Activated naive CD4-positive, alpha-beta T cell treated with anti-CD3 and anti-CD28 coated beads, Interleukin-2, amount 50 U/mL, for 72 hours (primary cell): Measurements from ENCODE around the gene SLC39A7. TPM values are rescaled to one million over a fixed set of nuclear protein-coding genes. Genes with fewer than 3 reads are reported as not detected.
A peak's percentile ranks its signal among the peaks of the same experiment; 100 is the strongest.

Experiments used
- ATAC-seq, 2 donors: fragments of 150-1000 bp; cut with Tn5 transposase; 2 replicates each; pipeline ENCODE4 v1.10.0; 2021; ENCODE audit warnings: mild to moderate bottlenecking in 2 of 2, moderate library complexity in 2 of 2
- DNase-seq, 2 donors: peaks; one replicate each; pipeline ENCODE4 v3.0.0; 2021 to 2022; ENCODE audit warnings: low spot score in 2 of 2
- H3K27ac Mint-ChIP-seq, 2 donors: one replicate each; pipeline ENCODE4 v1.8.0; 2022; ENCODE audit warnings: mild to moderate bottlenecking in 2 of 2, mixed read lengths in 2 of 2
- H3K36me3 Mint-ChIP-seq, 2 donors: one replicate each; pipeline ENCODE4 v1.8.0; 2022; ENCODE audit warnings: mixed read lengths in 2 of 2
- H3K9me3 Mint-ChIP-seq, 2 donors: one replicate each; pipeline ENCODE4 v1.8.0; 2022; ENCODE audit warnings: mixed read lengths in 2 of 2
- total RNA-seq, 2 donors: library from RNA; stranded (reverse); gene quantifications; one replicate each; pipeline ENCODE4 v1.2.3, GENCODE V29; 2022

The SLC39A7 gene, protein sequence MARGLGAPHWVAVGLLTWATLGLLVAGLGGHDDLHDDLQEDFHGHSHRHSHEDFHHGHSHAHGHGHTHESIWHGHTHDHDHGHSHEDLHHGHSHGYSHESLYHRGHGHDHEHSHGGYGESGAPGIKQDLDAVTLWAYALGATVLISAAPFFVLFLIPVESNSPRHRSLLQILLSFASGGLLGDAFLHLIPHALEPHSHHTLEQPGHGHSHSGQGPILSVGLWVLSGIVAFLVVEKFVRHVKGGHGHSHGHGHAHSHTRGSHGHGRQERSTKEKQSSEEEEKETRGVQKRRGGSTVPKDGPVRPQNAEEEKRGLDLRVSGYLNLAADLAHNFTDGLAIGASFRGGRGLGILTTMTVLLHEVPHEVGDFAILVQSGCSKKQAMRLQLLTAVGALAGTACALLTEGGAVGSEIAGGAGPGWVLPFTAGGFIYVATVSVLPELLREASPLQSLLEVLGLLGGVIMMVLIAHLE
- 10 to 100 TPM; 45.8 to 78.2 TPM for total RNA-seq

DNA sequence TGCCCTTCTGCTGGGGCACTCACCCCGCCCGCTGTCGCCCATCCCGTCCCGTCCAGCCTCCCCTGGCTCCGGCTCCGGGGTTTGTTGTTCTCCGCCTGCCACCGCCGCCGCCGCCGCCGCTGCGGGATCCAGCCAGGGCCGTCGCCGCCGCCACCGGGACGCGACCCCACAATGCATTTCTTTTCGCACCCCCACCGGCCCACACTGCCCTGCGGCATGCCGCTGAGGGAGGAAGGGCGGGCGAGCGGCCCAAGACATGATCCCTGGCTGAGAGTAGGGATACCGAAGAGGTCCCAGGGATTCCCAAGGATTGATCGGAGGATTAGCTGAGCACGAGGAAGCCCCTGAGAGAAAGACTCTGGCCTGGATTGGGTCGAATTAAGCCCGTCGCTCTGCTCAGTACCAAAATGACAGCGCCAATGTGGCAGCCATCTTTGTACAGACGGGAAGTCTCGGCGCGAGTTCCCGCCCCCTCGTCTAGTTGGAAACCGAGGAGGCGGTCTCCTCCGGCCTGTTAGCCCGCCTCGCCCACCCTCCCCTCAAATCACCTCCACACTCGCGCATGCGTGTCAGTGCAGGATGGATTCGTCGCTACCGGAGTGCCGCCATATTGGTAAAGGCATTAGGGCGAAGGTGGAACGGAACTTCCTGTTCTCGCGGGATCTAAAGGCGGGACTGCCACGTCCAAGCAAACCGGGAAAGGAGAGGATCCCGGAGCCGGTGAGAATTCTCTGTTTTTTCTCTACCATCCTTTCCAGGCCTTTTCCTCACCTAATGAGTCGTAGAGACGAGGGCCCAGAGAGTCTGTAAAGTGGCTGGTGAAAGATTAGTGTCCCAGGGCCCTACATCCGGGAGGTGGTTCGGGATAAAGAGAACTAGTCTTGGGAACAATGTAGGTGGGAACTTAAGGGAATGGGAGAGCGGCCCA is at the start of gene SLC39A7, which contains the start of gene RXRB:
Gene SLC39A7 (plus strand): TSS at position 649 of the 928 bp plus-strand sequence. CDS start 379 bp downstream, outside the sequence.
Gene RXRB (minus strand): TSS at position 447 of the 928 bp plus-strand sequence. CDS start 189 bp downstream, at position 258.
- Mint-ChIP-seq H3K36me3 (peaks cover 38 to 59% of the 10 kb centered on the region in 2 donors), H3K27ac (peak within 1 kb of the TSS; percentile 98 to 100), H3K9me3 (no peaks in the 10 kb centered on the region)
- ATAC-seq (peak; percentile 46 to 62), DNase-seq (peak; percentile 95 to 98)

GRCh38 chr6:33151050-33151449 is 49.6 kb upstream of the SLC39A7 start:
- Mint-ChIP-seq H3K36me3 (peaks cover 6 to 12% of the 10 kb centered on the region in 2 donors), H3K9me3 (peaks cover 0 to 6% of the 10 kb centered on the region in 2 donors), H3K27ac (no peak overlapping the region)
- DNase-seq (no peak), ATAC-seq (no peak)

- ATAC-seq (no peak), DNase-seq (no peak)
- H3K9me3 Mint-ChIP-seq, result peaks cover 0 to 6% of the 10 kb centered on the region in 2 donors
- H3K36me3 Mint-ChIP-seq, result peaks cover 6 to 12% of the 10 kb centered on the region in 2 donors
- H3K27ac Mint-ChIP-seq, result no peak overlapping the region
Observed at GRCh38 chr6:33154349-33154748, 46.3 kb upstream of the SLC39A7 start.

- peak overlapping the region in 1 of 2 donors; percentile 90 for H3K27ac Mint-ChIP-seq
- H3K9me3 Mint-ChIP-seq, result peaks cover 0 to 6% of the 10 kb centered on the region in 2 donors
- H3K36me3 Mint-ChIP-seq, result peaks cover 5 to 11% of the 10 kb centered on the region in 2 donors
- DNase-seq (no peak), ATAC-seq (no peak)
Observed at GRCh38 chr6:33156561-33156960, 44.1 kb upstream of the SLC39A7 start.

- no peak for ATAC-seq
- no peak for DNase-seq
Observed at GRCh38 chr6:33156964-33157363, 43.7 kb upstream of the SLC39A7 start.

GRCh38 chr6:33160096-33160495 is 40.6 kb upstream of the SLC39A7 start:
- no peaks in the 10 kb centered on the region for H3K36me3 Mint-ChIP-seq
- H3K27ac Mint-ChIP-seq, result no peak overlapping the region
- no peaks in the 10 kb centered on the region for H3K9me3 Mint-ChIP-seq
- ATAC-seq (no peak), DNase-seq (no peak)

More at GRCh38 chr6:33156964-33157363, 43.7 kb upstream of the SLC39A7 start:
- Mint-ChIP-seq H3K27ac (no peak overlapping the region), H3K36me3 (peaks cover 1 to 7% of the 10 kb centered on the region in 2 donors), H3K9me3 (peaks cover 0 to 2% of the 10 kb centered on the region in 2 donors)

- no peaks in the 10 kb centered on the region for H3K9me3 Mint-ChIP-seq
- DNase-seq, result no peak
- H3K27ac Mint-ChIP-seq, result no peak overlapping the region
- no peak for ATAC-seq
- no peaks in the 10 kb centered on the region for H3K36me3 Mint-ChIP-seq
Observed at GRCh38 chr6:33160728-33161344, 39.8 kb upstream of the SLC39A7 start.

GRCh38 chr6:33161354-33162331 is 39.0 kb upstream of the SLC39A7 start:
- ATAC-seq, result peak; percentile 93 to 94
- H3K27ac Mint-ChIP-seq, result peak overlapping the region; percentile 67 to 84
- no peaks in the 10 kb centered on the region for H3K9me3 Mint-ChIP-seq
- DNase-seq, result peak; percentile 87 to 93
- H3K36me3 Mint-ChIP-seq, result no peaks in the 10 kb centered on the region

- Mint-ChIP-seq H3K27ac (no peak overlapping the region), H3K9me3 (no peaks in the 10 kb centered on the region), H3K36me3 (no peaks in the 10 kb centered on the region)
- no peak for DNase-seq
- no peak for ATAC-seq
Observed at GRCh38 chr6:33163540-33163939, 37.1 kb upstream of the SLC39A7 start.

GRCh38 chr6:33164176-33164575 is 36.5 kb upstream of the SLC39A7 start:
- no peaks in the 10 kb centered on the region for H3K9me3 Mint-ChIP-seq
- ATAC-seq, result no peak

GRCh38 chr6:33164665-33165373 is 35.8 kb upstream of the SLC39A7 start:
- no peaks in the 10 kb centered on the region for H3K9me3 Mint-ChIP-seq
- H3K27ac Mint-ChIP-seq, result no peak overlapping the region
- no peak for ATAC-seq
- H3K36me3 Mint-ChIP-seq, result no peaks in the 10 kb centered on the region
- DNase-seq, result peak in 1 of 2 donors; percentile 49

More at GRCh38 chr6:33164176-33164575, 36.5 kb upstream of the SLC39A7 start:
- Mint-ChIP-seq H3K27ac (no peak overlapping the region), H3K36me3 (no peaks in the 10 kb centered on the region)
- no peak for DNase-seq

DNA sequence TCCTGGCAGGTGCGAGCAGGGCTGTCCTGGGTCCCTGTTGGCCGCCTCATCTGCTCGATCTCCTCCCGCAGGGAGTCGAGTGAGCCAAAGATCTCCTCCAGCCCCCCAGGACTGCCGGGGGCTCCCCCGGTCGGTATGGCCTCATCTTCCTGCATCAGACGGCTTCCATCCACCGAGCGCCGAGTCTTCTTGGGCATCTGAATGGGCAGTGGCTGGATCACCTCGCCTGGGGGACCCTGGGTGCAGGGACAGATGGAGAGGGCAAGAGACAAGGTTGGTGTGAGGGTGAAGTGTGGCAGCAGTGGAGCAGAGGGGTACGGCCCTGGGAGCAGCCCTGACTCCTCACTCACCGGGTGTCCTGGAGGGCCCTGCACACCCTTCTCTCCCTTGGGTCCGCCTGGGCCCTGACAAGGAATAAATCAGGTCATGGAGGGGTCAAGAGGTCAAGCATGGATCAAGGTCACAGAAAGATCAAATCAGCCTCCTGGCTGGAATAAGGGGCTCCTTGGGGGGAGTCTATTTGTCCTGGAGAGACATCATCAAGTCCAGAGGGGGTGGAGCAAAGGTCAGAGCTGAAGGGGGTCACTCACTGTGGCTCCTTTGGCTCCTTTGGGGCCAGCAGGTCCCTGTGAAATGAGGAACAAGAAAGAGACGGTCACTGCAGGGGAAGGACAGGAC is 34.9 kb upstream of the SLC39A7 start:
- no peak overlapping the region for H3K27ac Mint-ChIP-seq
- H3K36me3 Mint-ChIP-seq, result no peaks in the 10 kb centered on the region
- no peak for ATAC-seq
- H3K9me3 Mint-ChIP-seq, result no peaks in the 10 kb centered on the region
- DNase-seq, result peak in 1 of 2 donors; percentile 51

DNA sequence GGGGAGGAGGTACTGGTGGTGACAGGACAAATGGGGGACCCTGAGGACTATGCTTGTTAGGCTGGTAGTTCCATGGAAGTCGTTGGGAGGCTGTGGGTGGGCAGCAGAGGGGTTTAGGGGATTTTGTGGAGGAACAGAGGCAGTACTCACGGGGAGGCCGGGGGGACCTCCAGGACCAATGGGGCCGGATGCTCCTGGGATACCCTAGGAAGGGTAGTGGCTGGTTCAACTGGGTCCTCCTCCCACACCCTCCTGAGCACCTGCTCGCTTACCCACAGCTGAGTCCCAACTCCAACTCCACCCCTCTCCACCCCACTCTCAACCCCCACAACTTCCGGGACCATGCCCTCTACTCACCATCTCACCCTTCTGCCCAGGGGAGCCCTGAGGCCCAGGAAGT is 34.3 kb upstream of the SLC39A7 start:
- peak overlapping the region in 1 of 2 donors; percentile 66 for H3K27ac Mint-ChIP-seq
- ATAC-seq (no peak), DNase-seq (no peak)
- H3K36me3 Mint-ChIP-seq, result no peaks in the 10 kb centered on the region
- H3K9me3 Mint-ChIP-seq, result no peaks in the 10 kb centered on the region

GRCh38 chr6:33166811-33167210 is 33.9 kb upstream of the SLC39A7 start:
- H3K36me3 Mint-ChIP-seq, result no peaks in the 10 kb centered on the region
- ATAC-seq (no peak), DNase-seq (peak in 1 of 2 donors; percentile 48)
- H3K27ac Mint-ChIP-seq, result peak overlapping the region in 1 of 2 donors; percentile 66
- no peaks in the 10 kb centered on the region for H3K9me3 Mint-ChIP-seq
